ENCODE data around the gene PPM1L. TPM values are rescaled to one million over a fixed set of nuclear protein-coding genes. Genes with fewer than 3 reads are reported as not detected.

PPM1L gene
- polyA plus RNA-seq, 1 donor = 12.6 TPM

GRCh38 chr3:160857476-160858119 is 101.6 kb downstream of the PPM1L start:
- no peak for DNase-seq

GRCh38 chr3:160860346-160860745 is 104.3 kb downstream of the PPM1L start:
- no peak for DNase-seq

DNA sequence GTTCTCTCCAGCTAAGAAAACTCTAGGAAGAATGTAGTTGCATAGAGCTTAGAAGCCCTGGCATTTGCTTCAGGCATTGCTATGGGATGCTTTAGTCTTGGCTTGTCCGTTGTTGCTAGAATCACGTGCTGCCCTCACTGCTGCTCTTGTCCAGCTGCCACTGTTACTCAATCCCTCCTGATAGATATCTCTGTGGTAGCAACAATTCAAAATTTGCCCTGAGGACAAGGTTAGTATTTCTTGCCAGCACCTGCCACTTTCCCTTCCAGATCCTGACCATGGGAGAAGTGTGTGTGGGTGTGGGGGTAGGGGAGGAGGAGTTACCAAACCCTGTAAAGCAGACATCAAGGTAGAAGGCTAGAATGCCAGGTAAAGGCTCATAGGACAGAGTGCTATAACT is 113.8 kb downstream of the PPM1L start:
- peak; percentile 33 for DNase-seq

- no peak for DNase-seq
These were observed 114.3 kb downstream of the PPM1L start for GRCh38 chr3:160870327-160870726.

- no peak for DNase-seq
These were observed 118.7 kb downstream of the PPM1L start for GRCh38 chr3:160874736-160875135.

DNA sequence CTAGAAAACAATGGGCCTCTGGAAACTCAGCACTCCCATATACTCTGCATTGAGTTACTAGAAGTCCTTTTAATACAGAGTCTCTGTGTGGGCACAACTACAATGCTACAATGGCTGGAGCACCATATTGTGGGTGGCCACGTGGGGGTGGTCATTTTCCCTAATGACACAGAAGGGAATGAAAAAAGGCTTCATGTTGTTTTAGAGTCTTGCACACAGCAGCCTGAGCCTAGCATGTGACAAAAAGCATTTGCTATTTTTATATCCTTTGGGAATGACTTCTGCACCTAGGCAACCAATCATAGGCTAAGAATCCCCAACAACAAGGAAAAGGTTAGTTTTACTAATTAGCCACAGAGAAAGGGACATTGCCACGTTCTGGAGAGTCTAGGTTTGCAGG is 120.6 kb downstream of the PPM1L start:
- DNase-seq = no peak

- DNase-seq = no peak
These were observed 123.8 kb downstream of the PPM1L start for GRCh38 chr3:160879859-160880258.

GRCh38 chr3:160883373-160883772 is 127.3 kb downstream of the PPM1L start:
- no peak for DNase-seq

- peak; percentile 72 for DNase-seq
These were observed 129.8 kb downstream of the PPM1L start for GRCh38 chr3:160885791-160886286.

GRCh38 chr3:160886421-160886820 is 130.4 kb downstream of the PPM1L start:
- no peak for DNase-seq

DNA sequence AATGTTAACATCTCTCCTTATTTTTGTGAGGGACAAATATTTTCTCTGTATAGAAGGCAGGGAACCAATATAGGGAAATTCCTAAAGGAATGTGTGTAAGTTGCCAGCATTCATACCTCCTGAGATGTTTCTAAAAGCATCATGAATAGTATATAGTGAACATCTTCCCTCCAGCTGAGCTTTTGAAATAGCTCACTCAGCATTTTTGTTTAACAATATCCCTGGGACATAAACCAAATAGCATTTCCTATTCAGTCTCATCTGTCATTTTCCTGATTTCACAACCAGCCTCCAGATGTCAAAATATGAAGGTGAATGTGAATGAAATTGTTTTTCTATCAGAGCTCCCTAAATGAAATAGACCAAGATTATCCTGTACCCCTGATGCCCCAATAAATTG is 137.2 kb downstream of the PPM1L start:
- DNase-seq = no peak

GRCh38 chr3:160904691-160905090 is 148.7 kb downstream of the PPM1L start:
- no peak for DNase-seq

- DNase-seq = no peak
These were observed 150.6 kb downstream of the PPM1L start for GRCh38 chr3:160906646-160907045.

GRCh38 chr3:160909917-160910316 is 153.9 kb downstream of the PPM1L start:
- DNase-seq = no peak

GRCh38 chr3:160911411-160911810 is 155.4 kb downstream of the PPM1L start:
- no peak for DNase-seq

GRCh38 chr3:160916472-160916871 is 160.4 kb downstream of the PPM1L start:
- no peak for DNase-seq

- no peak for DNase-seq
These were observed 163.9 kb downstream of the PPM1L start for GRCh38 chr3:160919942-160920341.

- DNase-seq = peak; percentile 26
These were observed 165.1 kb downstream of the PPM1L start for GRCh38 chr3:160921020-160921635.

- DNase-seq = no peak
These were observed 168.7 kb downstream of the PPM1L start for GRCh38 chr3:160924776-160925175.

- no peak for DNase-seq
These were observed 171.6 kb downstream of the PPM1L start for GRCh38 chr3:160927620-160928019.

DNA sequence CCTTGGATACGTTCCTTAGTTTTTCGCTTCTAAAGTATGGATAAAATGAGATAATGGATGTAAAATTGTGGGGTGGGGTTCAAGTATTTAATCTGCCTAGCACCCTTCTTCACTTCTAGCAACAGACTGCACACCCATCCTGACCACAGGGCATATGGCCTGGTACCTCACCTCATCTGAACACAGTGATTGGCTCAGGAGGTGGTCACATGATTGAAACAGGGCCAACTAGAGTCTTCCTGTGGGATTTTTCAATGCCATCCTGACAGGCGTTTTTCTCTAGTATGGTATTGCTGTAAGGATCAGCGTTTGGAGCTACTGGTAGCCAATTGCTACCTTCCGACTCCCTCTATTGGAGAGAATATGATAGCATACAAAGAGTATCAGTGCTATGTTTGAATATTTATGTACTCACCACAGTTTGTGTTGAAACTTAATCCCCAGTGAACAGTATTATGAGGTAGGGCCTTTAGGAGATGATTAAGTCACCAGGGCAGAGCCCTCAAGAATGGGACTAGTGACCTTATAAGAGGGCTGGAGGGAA is 172.2 kb downstream of the PPM1L start:
- no peak for DNase-seq

DNA sequence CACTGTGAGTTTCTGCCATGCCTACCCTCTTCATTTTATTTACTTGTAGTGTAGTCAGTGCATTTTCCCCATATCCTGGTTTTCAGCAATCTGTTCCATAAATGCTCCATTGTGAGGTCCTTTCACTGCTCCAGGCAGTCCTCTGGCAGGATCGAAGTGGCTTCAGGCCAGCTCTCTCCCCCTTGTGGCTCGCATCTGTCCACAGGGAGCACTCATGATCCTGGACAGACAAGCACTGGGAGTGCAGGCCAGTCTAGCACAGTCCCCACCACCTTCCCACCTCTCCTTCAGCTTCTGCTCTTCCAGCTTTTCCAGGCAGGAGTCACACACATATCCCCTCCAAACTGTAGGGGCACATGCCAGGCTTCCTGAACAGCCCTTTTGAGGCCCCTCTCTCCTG is 173.6 kb downstream of the PPM1L start:
- no peak for DNase-seq

DNA sequence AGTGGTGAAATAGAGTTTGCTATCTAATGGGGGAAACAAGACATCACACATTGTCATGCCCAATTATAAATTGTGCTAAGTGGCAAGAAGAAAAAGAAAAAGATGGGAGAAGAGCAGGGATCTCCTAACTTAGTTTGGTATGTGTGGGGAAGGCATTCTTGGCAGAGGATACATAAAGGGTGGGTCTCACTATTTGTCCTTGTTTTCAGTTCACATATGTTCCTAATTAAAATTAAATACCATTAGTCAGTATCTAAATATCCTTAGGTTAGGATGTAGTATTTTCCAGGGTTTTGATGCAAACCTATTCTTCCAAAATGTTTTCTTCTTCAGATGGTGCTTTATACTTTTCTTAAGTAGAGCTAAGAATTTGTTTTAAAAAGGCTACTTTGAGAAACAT is 175.4 kb downstream of the PPM1L start:
- DNase-seq = no peak

GRCh38 chr3:160935413-160936095 is 179.5 kb downstream of the PPM1L start:
- DNase-seq = no peak

Data from hindlimb muscle (tissue), 1 donor.